ENCODE results near the gene ZNF697. TPM values are rescaled to one million over a fixed set of nuclear protein-coding genes. Genes with fewer than 3 reads are reported as not detected.

Gene ZNF697
- total RNA-seq, 1 donor from 2014 or later, result 46.1 TPM

GRCh38 chr1:119660253-119661083, 12.4 kb upstream of the ZNF697 start:
- no peaks in the 10 kb centered on the region for H3K4me1 ChIP-seq (ENCODE audit: insufficient read depth, low read length)
- H3K79me2 ChIP-seq (ENCODE audit: insufficient read depth, low read length), result no peaks in the 10 kb centered on the region
- peaks cover 19% of the 10 kb centered on the region for H3K27me3 ChIP-seq (ENCODE audit: insufficient read depth, low read length)
- H3K27ac Mint-ChIP-seq (ENCODE audit: unreplicated experiment), result no peak overlapping the region
- no peaks in the 10 kb centered on the region for H3K36me3 Mint-ChIP-seq (ENCODE audit: low read depth, unreplicated experiment)
- H3K4me1 Mint-ChIP-seq (ENCODE audit: low read depth, unreplicated experiment), result peaks cover 18% of the 10 kb centered on the region
- no peak overlapping the region for H3K4me3 Mint-ChIP-seq (ENCODE audit: unreplicated experiment)
- no peaks in the 10 kb centered on the region for H3K9me3 Mint-ChIP-seq (ENCODE audit: unreplicated experiment)
- no peak overlapping the region for H3K4me2 ChIP-seq (ENCODE audit: low read length)
- no peak overlapping the region for H3K9ac ChIP-seq (ENCODE audit: low read length)
- H3K27ac ChIP-seq (ENCODE audit: low read depth, low read length), result no peak overlapping the region
- DNase-seq (ENCODE audit: low read depth) (no peak), FAIRE-seq (no peak)
- no peaks in the 10 kb centered on the region for H3K36me3 ChIP-seq (ENCODE audit: insufficient read depth, low read length)
- no peaks in the 10 kb centered on the region for H4K20me1 ChIP-seq (ENCODE audit: insufficient read depth, low read length)
- no peaks in the 10 kb centered on the region for H3K9me3 ChIP-seq (ENCODE audit: insufficient read depth, low read depth, low read length)
- H3K27me3 Mint-ChIP-seq (ENCODE audit: low read depth, unreplicated experiment), result peaks cover 3% of the 10 kb centered on the region
- no peak overlapping the region for H3K4me3 ChIP-seq (ENCODE audit: insufficient read depth, low read depth, low read length)
- H2AFZ ChIP-seq (ENCODE audit: low read depth, low read length), result no peak overlapping the region
- TF ChIP-seq EZH2 (IDR thresholded peaks at IDR 0.05; ENCODE audit: insufficient read depth, low read length), result no peak
- TF ChIP-seq, protein P1, sequence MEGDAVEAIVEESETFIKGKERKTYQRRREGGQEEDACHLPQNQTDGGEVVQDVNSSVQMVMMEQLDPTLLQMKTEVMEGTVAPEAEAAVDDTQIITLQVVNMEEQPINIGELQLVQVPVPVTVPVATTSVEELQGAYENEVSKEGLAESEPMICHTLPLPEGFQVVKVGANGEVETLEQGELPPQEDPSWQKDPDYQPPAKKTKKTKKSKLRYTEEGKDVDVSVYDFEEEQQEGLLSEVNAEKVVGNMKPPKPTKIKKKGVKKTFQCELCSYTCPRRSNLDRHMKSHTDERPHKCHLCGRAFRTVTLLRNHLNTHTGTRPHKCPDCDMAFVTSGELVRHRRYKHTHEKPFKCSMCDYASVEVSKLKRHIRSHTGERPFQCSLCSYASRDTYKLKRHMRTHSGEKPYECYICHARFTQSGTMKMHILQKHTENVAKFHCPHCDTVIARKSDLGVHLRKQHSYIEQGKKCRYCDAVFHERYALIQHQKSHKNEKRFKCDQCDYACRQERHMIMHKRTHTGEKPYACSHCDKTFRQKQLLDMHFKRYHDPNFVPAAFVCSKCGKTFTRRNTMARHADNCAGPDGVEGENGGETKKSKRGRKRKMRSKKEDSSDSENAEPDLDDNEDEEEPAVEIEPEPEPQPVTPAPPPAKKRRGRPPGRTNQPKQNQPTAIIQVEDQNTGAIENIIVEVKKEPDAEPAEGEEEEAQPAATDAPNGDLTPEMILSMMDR (IDR thresholded peaks at IDR 0.05; ENCODE audit: insufficient read depth, low read depth, low read length), result no peak

DNA sequence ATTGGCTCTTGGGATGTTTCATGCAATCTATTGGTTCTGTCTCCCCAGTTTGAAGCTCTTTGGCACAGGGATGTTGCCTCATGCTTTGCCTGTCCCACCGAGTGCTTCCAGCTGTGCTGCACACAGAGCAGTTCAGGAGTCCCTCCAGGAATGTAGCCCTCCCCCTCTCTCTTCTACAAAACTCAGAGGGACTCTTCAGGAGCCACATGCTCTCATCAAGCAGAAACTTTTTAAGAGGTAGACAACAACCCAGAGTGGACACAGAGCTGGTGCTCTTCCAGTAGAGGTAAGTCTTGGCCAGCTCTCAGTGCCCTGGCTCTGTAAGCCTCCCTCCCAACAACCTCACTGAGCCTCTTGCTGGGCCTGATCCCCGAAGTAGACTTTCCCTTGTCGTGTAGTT, 11.6 kb upstream of the ZNF697 start:
- H3K9me3 Mint-ChIP-seq (ENCODE audit: unreplicated experiment), result no peaks in the 10 kb centered on the region
- Histone ChIP-seq H3K4me3 (ENCODE audit: insufficient read depth, low read depth, low read length) (no peak overlapping the region), H3K27me3 (ENCODE audit: insufficient read depth, low read length) (peaks cover 14% of the 10 kb centered on the region), H3K4me2 (ENCODE audit: low read length) (no peak overlapping the region), H3K9me3 (ENCODE audit: insufficient read depth, low read depth, low read length) (no peaks in the 10 kb centered on the region), H3K79me2 (ENCODE audit: insufficient read depth, low read length) (no peaks in the 10 kb centered on the region), H3K4me1 (ENCODE audit: insufficient read depth, low read length) (no peaks in the 10 kb centered on the region), H3K27ac (ENCODE audit: low read depth, low read length) (no peak overlapping the region), H2AFZ (ENCODE audit: low read depth, low read length) (no peak overlapping the region), H3K9ac (ENCODE audit: low read length) (no peak overlapping the region), H4K20me1 (ENCODE audit: insufficient read depth, low read length) (no peaks in the 10 kb centered on the region), H3K36me3 (ENCODE audit: insufficient read depth, low read length) (no peaks in the 10 kb centered on the region)
- no peaks in the 10 kb centered on the region for H3K36me3 Mint-ChIP-seq (ENCODE audit: low read depth, unreplicated experiment)
- FAIRE-seq (no peak), DNase-seq (ENCODE audit: low read depth) (no peak)
- H3K27me3 Mint-ChIP-seq (ENCODE audit: low read depth, unreplicated experiment), result peaks cover 2% of the 10 kb centered on the region
- H3K4me1 Mint-ChIP-seq (ENCODE audit: low read depth, unreplicated experiment), result peaks cover 25% of the 10 kb centered on the region
- H3K4me3 Mint-ChIP-seq (ENCODE audit: unreplicated experiment), result no peak overlapping the region
- no peak overlapping the region for H3K27ac Mint-ChIP-seq (ENCODE audit: unreplicated experiment)
- no peak for TF ChIP-seq EZH2 (IDR thresholded peaks at IDR 0.05; ENCODE audit: insufficient read depth, low read length)
- TF ChIP-seq, protein P1 (IDR thresholded peaks at IDR 0.05; ENCODE audit: insufficient read depth, low read depth, low read length), result no peak

DNA sequence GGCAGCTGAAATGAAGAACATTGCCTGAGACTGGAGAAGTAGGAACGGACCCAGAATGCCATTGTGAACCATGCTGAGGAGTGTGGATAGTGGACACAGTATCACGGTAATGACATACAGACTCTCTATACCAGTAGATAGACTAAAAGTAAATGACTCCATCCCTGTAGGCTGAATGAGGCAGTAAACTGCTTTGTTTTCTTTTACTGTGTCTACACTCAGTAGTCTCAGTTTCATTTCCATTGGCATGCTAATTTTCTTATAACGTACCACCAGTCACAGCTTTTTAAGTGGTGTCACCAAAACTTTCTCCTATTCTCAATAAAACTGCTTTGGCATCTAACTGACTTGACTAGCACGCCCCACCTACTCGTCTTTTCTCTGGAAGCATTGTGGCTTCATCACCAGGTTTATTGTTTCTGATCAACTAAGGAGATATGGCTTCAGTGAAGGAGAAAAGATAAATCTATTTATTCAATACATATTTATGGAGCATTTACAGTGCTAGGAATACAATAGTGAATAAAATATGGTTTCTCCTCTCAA, 8.4 kb upstream of the ZNF697 start:
- H3K4me3 ChIP-seq (ENCODE audit: insufficient read depth, low read depth, low read length), result no peak overlapping the region
- no peak overlapping the region for H2AFZ ChIP-seq (ENCODE audit: low read depth, low read length)
- peaks cover 33% of the 10 kb centered on the region for H3K27me3 ChIP-seq (ENCODE audit: insufficient read depth, low read length)
- H3K36me3 ChIP-seq (ENCODE audit: insufficient read depth, low read length), result no peaks in the 10 kb centered on the region
- no peaks in the 10 kb centered on the region for H3K27me3 Mint-ChIP-seq (ENCODE audit: low read depth, unreplicated experiment)
- H3K79me2 ChIP-seq (ENCODE audit: insufficient read depth, low read length), result no peaks in the 10 kb centered on the region
- no peak overlapping the region for H3K4me3 Mint-ChIP-seq (ENCODE audit: unreplicated experiment)
- no peak for DNase-seq (ENCODE audit: low read depth)
- no peak overlapping the region for H3K27ac Mint-ChIP-seq (ENCODE audit: unreplicated experiment)
- no peaks in the 10 kb centered on the region for H3K9me3 ChIP-seq (ENCODE audit: insufficient read depth, low read depth, low read length)
- H3K27ac ChIP-seq (ENCODE audit: low read depth, low read length), result no peak overlapping the region
- no peak for FAIRE-seq
- no peaks in the 10 kb centered on the region for H3K4me1 ChIP-seq (ENCODE audit: insufficient read depth, low read length)
- H3K36me3 Mint-ChIP-seq (ENCODE audit: low read depth, unreplicated experiment), result no peaks in the 10 kb centered on the region
- H3K9me3 Mint-ChIP-seq (ENCODE audit: unreplicated experiment), result no peaks in the 10 kb centered on the region
- H3K9ac ChIP-seq (ENCODE audit: low read length), result no peak overlapping the region
- H4K20me1 ChIP-seq (ENCODE audit: insufficient read depth, low read length), result no peaks in the 10 kb centered on the region
- peaks cover 39% of the 10 kb centered on the region for H3K4me1 Mint-ChIP-seq (ENCODE audit: low read depth, unreplicated experiment)
- H3K4me2 ChIP-seq (ENCODE audit: low read length), result no peak overlapping the region
- no peak for TF ChIP-seq EZH2 (IDR thresholded peaks at IDR 0.05; ENCODE audit: insufficient read depth, low read length)
- TF ChIP-seq, protein P1 (IDR thresholded peaks at IDR 0.05; ENCODE audit: insufficient read depth, low read depth, low read length), result no peak

Data from astrocyte (in vitro differentiated cells and primary cell).